ENCODE results near the gene NOS1AP. TPM values are rescaled to one million over a fixed set of nuclear protein-coding genes. Genes with fewer than 3 reads are reported as not detected.

Gene NOS1AP
- total RNA-seq, 1 experiment from 2014 or later: 5.3 TPM

- CTCF ChIA-PET: no interaction called here
- H3K79me2 ChIP-seq (ENCODE audit: insufficient read depth, low read length): no peaks in the 10 kb centered on the region
- no peak overlapping the region for H3K4me3 ChIP-seq (replicated peaks in 1 of 2; ENCODE audit: low read depth in 1 of 2, low read length in 2 of 2)
- H3K27me3 ChIP-seq (ENCODE audit: insufficient read depth, low read length): no peaks in the 10 kb centered on the region
- no TSS peak for BruUV-seq (replicated peaks)
- intact Hi-C loops (cut with micrococcal nuclease): no loop called here
- no peak for DNase-seq (ENCODE audit: low read depth, low spot score)
- H3K4me1 ChIP-seq (ENCODE audit: control insufficient read depth in 1 of 2, insufficient read depth in 2 of 2, low read length in 2 of 2): peaks cover 4 to 10% of the 10 kb centered on the region in 2 experiments; a peak in 2 of 4 replicates
- no peak overlapping the region for H3K9ac ChIP-seq (ENCODE audit: low read length)
- no peaks in the 10 kb centered on the region for H3K9me3 ChIP-seq (ENCODE audit: control insufficient read depth in 1 of 2, insufficient read depth in 1 of 2, low read depth in 1 of 2, low read length in 2 of 2)
- H3K4me2 ChIP-seq (ENCODE audit: low read length): no peak overlapping the region
- H3K36me3 ChIP-seq (ENCODE audit: control insufficient read depth in 1 of 2, insufficient read depth in 2 of 2, low read length in 2 of 2): no peaks in the 10 kb centered on the region
- no peak overlapping the region for H3K27ac ChIP-seq (ENCODE audit: low read depth, low read length)
- H4K20me1 ChIP-seq (ENCODE audit: insufficient read depth): no peaks in the 10 kb centered on the region
- RAD21 ChIA-PET (ENCODE audit: low non-redundant PET in 1 of 2, low total read pairs in 2 of 2, uncharacterized antibody in 2 of 2, unreplicated experiment in 2 of 2): no interaction called here
- no peak for ATAC-seq
- no peak overlapping the region for H2AFZ ChIP-seq (ENCODE audit: low read depth, low read length, poor library complexity, severe bottlenecking)
- no peak for TF ChIP-seq ELF1 (IDR thresholded peaks at IDR 0.05; ENCODE audit: borderline replicate concordance, low read depth)
- TF ChIP-seq MAX (IDR thresholded peaks at IDR 0.05): no peak
- TF ChIP-seq EZH2phosphoT487 (IDR thresholded peaks at IDR 0.05; ENCODE audit: borderline replicate concordance): no peak
- TF ChIP-seq, protein P1, sequence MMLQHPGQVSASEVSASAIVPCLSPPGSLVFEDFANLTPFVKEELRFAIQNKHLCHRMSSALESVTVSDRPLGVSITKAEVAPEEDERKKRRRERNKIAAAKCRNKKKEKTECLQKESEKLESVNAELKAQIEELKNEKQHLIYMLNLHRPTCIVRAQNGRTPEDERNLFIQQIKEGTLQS (IDR thresholded peaks at IDR 0.05): no peak
- no peak for TF ChIP-seq SIN3A (IDR thresholded peaks at IDR 0.05; ENCODE audit: low read depth)
- no peak for TF ChIP-seq ZFX (IDR thresholded peaks at IDR 0.05)
- TF ChIP-seq EGR1 (IDR thresholded peaks at IDR 0.05; ENCODE audit: low read depth): no peak
- POLR2A ChIA-PET: no interaction called here
- H3K9me2 ChIP-seq (ENCODE audit: insufficient read depth): no peaks in the 10 kb centered on the region
These were observed 97.6 kb downstream of the NOS1AP start for GRCh38 chr1:162166917-162167615.

- POLR2A ChIA-PET: no interaction called here
- no peaks in the 10 kb centered on the region for H3K9me2 ChIP-seq (ENCODE audit: insufficient read depth)
- no peak for DNase-seq (ENCODE audit: low read depth, low spot score)
- CTCF ChIA-PET: no interaction called here
- no peak overlapping the region for H3K9ac ChIP-seq (ENCODE audit: low read length)
- no peak for TF ChIP-seq POLR2A (IDR thresholded peaks at IDR 0.05; ENCODE audit: borderline replicate concordance, extremely low read depth, insufficient read depth, insufficient read length)
- no peak for ATAC-seq
- no peaks in the 10 kb centered on the region for H3K36me3 ChIP-seq (ENCODE audit: control insufficient read depth in 1 of 2, insufficient read depth in 2 of 2, low read length in 2 of 2)
- RAD21 ChIA-PET (ENCODE audit: low non-redundant PET in 1 of 2, low total read pairs in 2 of 2, uncharacterized antibody in 2 of 2, unreplicated experiment in 2 of 2): no interaction called here
- H3K4me2 ChIP-seq (ENCODE audit: low read length): no peak overlapping the region
- no peak overlapping the region for H2AFZ ChIP-seq (ENCODE audit: low read depth, low read length, poor library complexity, severe bottlenecking)
- H3K27me3 ChIP-seq (ENCODE audit: insufficient read depth, low read length): no peaks in the 10 kb centered on the region
- H3K4me3 ChIP-seq (replicated peaks in 1 of 2; ENCODE audit: low read depth in 1 of 2, low read length in 2 of 2): no peak overlapping the region
- peaks cover 4 to 10% of the 10 kb centered on the region in 2 experiments; a peak in 2 of 4 replicates for H3K4me1 ChIP-seq (ENCODE audit: control insufficient read depth in 1 of 2, insufficient read depth in 2 of 2, low read length in 2 of 2)
- H4K20me1 ChIP-seq (ENCODE audit: insufficient read depth): no peaks in the 10 kb centered on the region
- no peak overlapping the region for H3K27ac ChIP-seq (ENCODE audit: low read depth, low read length)
- no peaks in the 10 kb centered on the region for H3K79me2 ChIP-seq (ENCODE audit: insufficient read depth, low read length)
- H3K9me3 ChIP-seq (ENCODE audit: control insufficient read depth in 1 of 2, insufficient read depth in 1 of 2, low read depth in 1 of 2, low read length in 2 of 2): no peaks in the 10 kb centered on the region
- no TSS peak for BruUV-seq (replicated peaks)
- intact Hi-C loops (cut with micrococcal nuclease): no loop called here
These were observed 98.8 kb downstream of the NOS1AP start for GRCh38 chr1:162168261-162168660.
